ENCODE measurements around the gene ZKSCAN1.

DNA sequence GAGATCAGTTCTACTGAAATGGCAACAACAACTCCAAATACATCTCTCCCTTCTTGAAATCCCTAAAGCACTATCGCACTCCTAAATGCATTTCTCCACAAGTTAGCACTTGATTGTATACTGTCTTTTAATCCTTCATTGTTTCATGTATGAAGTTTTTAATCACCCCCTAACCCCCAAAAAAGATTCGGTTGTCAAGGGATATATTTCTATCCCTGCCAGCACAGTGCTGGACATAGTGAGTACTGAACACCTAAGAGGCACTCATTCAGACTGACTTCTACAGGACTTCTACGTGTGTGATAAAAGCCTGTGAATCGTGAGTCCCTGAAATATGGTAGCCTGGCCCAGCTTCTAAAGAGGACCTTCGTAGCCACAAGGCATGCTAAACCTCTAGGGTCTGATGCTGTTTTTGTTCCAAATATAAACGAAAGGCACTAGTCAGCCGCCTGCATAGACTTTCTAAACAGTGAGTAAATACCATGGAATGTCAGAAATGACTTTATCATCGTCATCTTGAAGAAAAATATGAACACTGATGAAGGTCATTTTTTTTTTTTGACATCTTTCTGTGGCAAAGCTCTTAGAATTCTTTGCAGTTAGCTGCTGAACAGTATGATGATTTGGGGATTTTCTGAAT is 19.6 kb downstream of the ZKSCAN1 start:
- TF ChIP-seq, protein P1, sequence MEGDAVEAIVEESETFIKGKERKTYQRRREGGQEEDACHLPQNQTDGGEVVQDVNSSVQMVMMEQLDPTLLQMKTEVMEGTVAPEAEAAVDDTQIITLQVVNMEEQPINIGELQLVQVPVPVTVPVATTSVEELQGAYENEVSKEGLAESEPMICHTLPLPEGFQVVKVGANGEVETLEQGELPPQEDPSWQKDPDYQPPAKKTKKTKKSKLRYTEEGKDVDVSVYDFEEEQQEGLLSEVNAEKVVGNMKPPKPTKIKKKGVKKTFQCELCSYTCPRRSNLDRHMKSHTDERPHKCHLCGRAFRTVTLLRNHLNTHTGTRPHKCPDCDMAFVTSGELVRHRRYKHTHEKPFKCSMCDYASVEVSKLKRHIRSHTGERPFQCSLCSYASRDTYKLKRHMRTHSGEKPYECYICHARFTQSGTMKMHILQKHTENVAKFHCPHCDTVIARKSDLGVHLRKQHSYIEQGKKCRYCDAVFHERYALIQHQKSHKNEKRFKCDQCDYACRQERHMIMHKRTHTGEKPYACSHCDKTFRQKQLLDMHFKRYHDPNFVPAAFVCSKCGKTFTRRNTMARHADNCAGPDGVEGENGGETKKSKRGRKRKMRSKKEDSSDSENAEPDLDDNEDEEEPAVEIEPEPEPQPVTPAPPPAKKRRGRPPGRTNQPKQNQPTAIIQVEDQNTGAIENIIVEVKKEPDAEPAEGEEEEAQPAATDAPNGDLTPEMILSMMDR (IDR thresholded peaks at IDR 0.05; ENCODE audit: low read length), result no peak
- TF ChIP-seq EZH2 (IDR thresholded peaks at IDR 0.05; ENCODE audit: borderline replicate concordance, low read length), result no peak

All from OCI-LY1 (cell line).